NCI-H748 (cell line): ENCODE measurements around the gene TYSND1.
A peak's percentile ranks its signal among the peaks of the same experiment; 100 is the strongest.
"Not testable (repeated sequence)": the region's sequence is repeated elsewhere in the genome, so short reads cannot be mapped to it uniquely, and the experiment has no call there.

ENCODE experiments used
- DNase-seq: peaks from one replicate; lab custom pipeline; 2025; ENCODE audit not compliant: unreplicated experiment; lab: John Stamatoyannopoulos, UW

TYSND1 gene

DNA sequence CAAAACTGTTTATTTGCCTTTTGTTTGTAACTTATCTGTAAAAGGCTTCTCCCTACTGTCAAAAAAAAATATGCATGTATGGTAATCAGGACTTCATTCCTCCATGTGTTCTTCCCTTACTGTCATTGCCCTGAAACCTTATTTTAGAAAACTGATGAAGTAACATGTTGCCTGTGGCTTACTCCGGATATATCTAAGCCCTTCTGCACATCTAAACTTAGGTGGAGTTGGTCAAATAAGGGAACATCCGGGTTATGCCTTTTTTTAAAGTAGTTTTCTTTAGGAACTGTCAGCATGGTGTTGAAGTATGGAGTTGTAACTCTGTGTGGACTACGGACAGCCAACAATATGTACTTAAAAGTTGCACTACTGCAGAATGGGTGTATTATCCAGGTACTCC lies 17.7 kb upstream of the TYSND1 start:
- DNase-seq: no peak

DNA sequence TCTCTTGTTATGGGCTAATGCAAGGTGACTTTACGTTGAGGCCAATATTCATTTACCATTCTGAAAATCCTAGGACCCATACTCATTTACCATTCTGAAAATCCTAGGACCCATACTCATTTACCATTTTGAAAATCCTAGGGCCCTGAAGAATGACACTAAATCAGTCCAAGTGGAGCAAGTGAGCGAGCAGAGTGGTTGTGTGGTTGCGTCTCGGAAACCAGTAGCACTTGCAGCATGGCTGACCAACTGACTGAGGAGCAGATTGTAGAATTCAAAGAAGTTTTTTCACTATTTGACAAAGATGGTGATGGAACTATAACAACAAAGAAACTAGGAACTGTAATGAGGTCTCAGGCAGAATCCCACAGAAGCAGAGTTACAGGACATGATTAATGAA lies 16.9 kb upstream of the TYSND1 start:
- no peak for DNase-seq

DNA sequence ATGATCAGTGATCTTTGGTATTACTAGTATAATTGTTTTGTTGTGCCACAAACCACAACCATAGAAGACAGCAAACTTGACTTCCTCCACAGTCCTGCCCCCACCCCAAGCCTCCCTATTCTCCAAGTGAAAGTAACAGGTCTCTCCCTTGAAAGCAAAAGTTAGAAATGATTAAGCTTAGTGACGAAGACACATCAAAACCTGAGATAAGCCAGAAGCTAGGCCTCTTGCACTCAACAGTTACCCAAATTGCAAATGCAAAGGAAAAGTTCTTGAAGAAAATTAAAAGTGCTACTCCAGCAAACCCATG lies 16.3 kb upstream of the TYSND1 start:
- DNase-seq: no peak

DNA sequence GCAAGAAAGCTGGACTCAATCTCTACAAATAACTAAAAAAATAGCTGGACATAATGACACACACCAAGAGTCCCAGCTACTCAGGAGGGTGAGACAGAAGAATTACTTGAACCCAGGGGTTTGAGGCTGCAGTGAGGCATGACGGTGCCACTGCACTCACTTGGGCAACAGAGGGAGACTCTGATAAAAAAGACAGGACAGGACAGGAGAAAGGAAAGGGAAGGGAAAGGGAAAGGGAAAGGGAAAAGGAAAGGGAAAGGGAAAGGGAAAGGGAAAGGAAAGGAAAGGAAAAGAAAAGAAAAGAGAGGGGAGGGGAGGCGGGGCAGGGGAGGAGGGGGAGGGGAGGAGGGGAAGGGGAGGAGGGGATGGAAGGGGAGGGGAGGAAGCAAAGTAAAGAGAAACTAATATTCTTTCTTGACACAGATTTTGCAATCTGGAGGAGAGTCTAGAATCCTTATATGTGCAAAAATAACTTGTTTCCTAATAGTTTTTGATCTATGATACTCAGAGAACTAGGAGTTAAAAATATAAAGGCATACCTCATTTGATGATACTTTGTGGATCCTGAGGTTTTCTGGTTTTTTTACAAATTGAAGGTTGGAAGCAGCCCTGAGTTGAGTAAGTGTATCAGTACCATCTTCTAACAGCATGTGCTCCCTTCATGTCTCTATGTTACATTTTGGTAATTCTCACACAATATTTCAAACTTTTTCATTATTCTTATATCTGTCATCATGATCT lies 15.8 kb upstream of the TYSND1 start:
- no peak for DNase-seq

DNA sequence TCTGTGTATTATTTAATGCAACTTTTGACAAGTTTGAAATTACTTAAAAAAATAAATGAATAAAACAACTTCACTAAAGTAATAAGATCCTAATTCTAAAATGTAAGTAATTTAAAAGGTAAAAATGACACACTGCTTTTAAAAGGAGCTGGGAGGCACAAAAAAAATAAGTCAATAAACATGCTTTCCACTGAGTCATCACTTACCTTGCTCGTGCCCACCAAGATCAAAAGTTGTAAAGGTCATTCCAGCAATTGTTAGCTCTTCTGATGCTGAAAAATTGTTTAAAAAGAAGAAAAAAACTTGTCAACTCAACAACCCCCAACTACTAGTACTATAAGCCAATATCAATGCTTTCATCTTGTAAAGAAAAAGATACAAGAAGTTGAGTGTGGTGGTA lies 14.3 kb upstream of the TYSND1 start:
- DNase-seq: no peak

DNA sequence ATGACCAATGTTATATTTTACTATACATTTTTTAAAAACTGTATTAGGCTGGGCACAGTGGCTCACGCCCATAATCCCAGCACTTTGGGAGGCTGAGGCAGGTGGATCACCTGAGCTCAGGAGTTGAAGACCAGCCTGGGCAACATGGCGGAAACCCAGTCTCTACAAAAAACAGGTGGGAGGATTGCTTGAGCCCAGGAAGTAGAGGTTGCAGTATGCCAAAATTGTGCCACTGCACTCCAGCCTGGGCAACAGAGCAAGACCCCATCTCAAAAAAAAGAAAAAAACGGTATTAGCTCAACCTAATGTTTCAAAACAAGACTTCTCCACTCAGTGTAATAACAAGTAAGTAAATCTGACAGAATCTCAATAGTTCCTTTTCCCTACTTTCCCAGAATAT lies 12.9 kb upstream of the TYSND1 start:
- DNase-seq: not testable (repeated sequence)

DNA sequence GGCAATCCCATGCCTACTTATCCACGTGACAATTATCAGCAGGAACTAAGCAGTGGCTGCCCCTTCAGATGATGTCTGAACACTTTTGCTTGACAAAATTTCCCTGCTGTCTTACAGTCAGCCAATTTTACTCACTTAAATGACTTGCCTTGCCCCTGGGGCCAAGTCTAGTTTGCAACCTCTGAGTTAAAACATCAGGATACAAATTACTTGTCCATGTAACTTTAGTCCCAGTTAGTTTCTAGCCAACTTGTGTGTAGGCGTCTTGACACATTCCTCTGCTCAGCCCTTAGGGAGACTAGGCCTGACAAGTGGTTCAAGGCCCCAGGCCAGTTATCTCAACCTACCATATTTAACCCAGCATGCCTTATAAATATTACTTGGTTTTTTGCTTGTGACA lies 11.6 kb upstream of the TYSND1 start:
- no peak for DNase-seq

DNA sequence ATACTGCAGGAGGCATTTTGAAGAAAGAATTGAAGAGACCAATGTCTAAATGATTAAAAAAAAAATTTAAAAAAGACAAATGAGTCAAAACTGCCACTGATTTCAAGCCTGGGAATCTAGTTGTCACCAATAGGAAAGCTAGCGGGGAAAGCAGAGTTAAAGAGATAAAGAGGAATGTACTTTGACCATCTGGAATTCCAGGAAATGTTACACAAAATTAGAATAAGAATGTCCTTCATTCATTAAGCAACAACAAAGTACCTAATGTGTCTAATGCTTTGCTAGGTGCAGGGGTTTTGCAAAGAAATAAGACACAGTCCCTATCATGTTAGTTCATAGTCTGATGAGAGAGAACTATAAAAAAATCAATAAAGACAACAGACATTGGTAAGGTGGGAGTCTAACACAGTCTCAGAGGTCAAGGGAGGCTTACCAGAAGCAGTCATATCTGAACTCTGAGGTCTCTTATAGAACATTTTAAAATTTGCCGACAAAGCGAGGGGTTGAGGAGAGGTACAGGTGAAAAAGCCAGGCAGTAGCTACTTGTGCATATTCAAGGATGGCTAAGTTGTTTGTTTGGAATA lies 8.8 kb upstream of the TYSND1 start:
- no peak for DNase-seq

DNA sequence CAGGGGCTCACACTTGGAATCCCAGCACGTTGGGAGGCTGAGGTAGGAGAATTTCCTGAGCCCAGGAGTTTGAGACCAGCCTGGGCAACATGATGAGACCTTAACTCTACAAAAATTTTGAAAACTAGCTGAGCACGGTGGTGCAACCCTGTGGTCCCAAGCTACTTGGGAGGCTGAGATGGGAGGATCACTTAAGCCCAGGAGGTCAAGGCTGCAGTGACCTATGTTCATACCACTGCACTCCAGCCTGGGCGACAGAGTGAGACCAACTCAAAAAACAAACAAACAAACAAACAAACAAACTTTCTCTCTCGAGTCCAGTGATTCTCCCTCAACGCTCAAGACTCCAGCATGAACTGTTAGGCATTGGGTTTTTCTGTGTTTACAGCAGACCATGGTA lies 2.0 kb upstream of the TYSND1 start:
- no peak for DNase-seq

DNA sequence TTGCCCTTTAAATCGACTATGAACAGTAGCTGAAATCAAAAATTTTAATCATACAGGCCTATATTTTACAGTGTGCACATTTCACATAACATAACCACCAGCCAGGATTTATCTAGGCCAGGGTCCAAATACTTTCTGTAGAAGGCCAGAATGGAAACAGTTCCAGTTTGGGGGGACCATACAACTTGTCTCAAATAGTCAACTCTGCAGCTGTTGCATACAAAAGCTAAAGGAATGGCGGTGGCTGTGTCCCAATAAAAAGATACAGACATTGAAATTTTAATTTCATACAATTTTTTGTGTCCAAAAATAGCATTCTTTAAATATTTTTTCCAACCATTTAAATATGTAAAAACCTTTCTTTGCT lies 742 bp upstream of the TYSND1 start:
- no peak for DNase-seq

DNA sequence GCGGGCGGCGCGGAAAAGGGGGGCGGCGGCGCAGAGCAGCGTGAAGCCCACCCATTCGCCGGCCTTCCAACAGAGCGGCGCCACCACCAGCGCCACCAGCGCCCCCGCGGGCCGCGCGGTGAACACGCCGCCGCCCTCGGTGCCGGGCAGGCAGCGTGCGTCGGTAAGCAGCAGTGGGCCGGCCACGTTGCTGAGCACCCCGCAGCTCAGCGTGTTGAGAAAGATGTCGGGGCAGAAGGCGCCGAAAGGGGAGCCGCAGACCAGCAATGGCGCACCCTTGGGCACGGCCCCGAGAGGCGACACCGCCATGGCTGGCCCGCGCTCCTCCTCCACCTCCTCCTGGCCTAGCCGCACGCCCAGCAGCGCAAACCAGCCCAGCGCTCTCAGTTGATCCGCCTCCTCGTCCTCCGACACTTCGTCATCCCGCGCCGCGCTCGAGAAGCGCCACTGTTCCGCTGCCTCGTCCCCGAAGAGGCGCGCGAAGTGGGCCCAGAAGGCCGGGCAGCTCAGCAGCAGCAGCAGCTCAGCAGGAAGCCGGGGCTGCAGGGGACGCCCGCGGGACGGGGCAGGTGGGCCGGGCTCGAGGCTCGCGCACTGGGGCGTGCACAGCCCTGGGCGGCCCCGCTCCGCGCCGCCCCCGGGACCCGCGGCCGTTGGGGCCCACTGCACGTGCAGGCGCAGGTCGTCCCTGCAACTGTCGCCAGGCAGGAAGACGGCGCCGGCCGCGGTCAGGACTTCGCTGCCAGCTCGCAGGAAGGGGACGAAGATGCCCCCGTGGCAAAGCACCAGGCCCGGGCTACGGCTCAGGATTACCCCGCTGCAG lies 623 bp downstream of the TYSND1 start:
- DNase-seq: peak; percentile 69

DNA sequence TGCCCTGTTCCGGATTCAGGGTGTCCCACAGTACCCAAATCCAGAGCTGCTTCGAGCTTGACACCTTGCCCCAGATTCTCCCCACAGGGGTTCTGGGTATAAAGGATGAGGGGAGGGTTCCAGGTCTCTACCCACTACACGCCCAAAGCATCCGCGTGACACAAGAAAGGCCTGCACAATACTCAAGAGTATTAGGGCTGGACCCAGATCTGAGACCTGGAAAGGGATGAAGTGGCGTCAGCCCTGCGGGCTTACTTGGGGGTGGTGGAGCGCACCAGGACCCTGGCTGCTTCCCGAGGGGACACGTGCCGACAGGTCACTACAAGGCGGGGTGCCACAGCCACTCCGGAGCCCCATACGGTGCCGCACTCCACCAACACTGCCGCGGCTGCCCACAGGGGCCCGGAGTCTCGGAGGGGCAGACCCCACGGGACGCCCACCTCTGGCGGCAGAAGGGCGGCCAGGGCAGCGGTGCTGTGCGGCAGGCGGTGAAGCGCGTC lies 1.3 kb downstream of the TYSND1 start:
- peak; percentile 26 for DNase-seq

DNA sequence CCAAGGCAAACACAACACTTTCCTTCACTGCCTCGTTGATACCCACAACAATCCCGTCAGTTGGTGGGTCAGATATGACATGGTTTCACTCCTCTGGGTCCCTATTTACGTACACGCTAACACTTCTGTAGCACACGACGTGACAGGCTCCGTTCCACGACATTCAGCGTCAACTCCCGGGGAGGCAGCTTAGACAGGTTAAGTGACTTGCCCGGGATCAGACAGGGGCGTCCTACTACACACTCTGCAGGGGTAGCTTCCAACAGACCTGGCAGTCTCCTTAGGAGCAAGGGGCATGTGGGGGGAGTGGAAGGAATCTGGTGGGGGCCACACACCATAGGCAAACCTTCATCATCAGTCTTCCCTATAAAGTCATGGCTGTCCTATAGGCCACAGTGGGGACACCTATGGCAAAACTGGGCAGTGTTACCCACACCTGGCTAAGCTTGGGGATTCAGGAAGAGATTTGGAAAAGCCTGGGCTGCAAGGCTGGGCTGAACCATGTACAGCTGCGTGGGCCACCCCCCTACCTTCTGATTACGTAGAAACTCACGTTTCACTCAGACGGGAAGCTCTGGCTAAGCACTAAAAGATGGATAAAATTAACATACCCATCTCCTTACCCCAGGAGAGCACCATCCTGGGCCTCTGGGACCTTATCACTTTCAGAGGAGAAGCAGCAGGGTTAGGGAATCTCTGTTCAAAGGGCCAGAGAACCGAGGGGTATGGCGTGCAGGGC lies 2.0 kb downstream of the TYSND1 start:
- DNase-seq: no peak

DNA sequence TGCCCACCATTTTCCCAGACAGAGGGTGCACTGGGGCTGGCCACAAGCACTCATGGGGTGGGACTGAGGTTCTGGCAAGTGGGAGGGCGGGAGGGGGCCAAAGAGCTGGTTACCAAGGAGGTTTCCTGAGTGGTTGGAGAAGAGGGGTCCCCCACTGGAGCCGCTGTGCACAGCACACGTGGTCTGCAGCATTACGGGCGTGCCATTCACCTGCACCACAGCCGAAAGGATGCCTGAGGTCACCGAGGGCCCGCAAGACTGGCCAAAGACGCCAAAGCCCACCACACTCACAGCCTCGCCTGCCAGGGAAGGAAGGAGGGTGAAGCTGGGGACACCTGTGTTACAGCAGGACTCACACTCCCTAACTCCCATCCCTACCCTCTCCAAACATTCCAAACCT lies 3.9 kb downstream of the TYSND1 start:
- no peak for DNase-seq

DNA sequence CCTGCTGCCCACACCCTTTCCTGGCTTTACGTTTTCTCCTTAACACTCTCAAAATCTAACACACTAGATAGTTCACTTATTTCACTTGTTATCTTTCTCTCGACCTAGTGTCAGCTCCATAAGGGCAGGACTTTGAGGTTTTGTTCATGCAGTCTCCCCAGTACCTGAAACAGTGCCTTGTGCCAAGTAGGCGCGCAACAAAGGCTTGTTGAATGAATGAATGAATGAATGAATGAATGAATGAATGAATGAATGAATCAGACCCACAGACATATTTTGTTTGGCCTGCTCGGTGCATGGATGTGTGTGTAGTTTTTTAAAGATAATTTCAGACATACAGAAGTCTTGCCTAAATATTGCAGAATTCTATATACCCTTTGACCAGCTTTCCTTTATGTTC lies 6.2 kb downstream of the TYSND1 start:
- DNase-seq: no peak

DNA sequence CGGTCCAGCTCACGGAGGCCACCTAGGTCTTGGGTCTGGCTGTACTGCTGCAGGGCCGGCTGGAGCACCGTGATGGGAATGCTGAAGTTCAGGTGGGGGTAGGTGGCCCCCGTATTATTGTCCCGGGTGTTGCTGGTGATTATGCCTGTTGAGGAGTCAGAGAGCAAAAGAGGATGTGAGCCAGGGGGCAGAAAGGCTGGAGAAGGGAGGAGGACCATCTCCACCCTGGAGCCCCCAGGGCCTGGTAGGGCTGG lies 6.6 kb downstream of the TYSND1 start:
- no peak for DNase-seq

DNA sequence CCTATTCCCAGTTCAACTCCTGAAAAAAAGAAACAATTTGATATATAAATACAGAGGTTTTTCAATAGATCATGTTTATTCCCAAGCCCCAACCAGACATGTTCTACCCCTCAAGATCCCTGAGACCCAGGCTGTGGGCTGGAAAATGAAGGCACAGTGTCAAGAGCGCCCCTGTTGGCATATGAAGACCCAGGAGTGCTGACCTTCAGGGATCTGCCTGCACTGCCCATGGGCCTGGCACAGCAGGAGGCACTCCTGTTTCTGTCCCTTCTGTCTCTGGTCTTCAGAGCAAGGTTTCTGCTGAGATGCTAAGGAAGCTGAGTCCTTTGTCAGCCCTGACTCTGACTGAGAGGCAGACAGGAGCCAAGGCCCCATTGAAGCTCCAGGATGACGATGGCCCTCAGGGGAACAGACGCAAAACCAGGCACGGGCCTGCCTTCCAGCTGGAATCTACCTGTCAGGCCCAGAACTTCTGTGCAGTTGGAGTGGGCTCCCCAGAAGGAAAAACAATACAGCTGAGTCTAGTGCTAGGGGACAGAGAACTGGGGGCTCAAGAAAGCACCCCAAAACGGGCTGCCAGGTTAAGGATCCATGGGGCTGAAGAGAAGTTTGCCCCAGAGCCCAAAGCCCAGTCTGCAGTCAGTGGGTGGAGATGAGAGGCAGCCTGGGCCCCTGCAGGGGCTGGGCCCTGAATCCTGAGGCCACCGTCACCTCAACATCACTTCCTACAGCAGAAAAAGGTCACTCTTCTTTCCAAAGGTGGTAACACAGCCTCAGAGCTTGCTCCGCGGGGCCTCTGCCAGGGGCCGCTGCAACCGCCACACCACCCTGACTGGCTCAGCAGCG lies 7.1 kb downstream of the TYSND1 start:
- DNase-seq: no peak

DNA sequence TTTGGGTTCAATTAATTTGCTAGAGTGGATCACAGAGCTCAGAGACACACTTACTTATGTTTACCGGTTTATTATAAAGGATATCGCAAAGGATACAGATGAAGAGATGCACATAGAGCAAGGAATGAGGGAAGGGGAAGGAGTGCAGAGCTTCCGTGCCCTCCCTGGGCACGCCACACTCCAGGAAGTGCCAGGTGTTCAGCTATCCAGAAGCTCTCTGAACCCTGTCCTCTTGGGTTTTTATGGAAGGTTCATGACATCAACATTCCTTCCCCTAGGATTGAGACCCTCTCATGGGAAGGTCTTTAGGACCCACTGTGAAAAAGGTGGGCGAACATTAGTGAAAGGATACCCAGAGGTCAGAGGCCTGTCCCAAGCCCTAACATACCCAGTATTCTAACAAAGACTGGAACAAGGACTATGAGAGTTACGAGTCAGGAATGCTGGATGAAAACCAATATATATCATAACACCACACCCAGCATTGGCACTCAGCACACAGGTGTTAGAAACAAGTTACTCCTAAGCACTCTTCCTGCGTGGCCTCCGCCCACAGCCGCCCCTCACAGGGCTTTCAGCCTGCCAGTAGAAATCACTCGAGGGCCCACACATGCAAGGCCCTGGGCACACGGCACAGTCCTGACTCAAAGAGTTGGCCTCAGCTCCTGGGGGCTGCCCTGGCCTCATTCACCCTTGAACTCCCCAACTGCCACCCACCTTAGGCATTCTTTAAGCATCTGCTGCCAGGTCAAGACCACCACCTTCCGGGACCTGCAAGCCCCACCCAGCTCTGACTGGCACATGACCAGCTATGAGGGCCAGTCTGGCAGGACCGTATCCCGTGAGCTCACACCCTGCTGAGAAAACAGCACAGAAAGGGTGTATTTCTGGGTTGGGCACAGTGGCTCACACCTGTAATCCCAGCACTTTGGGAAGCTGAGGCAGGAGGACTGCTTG lies 8.3 kb downstream of the TYSND1 start:
- no peak for DNase-seq

DNA sequence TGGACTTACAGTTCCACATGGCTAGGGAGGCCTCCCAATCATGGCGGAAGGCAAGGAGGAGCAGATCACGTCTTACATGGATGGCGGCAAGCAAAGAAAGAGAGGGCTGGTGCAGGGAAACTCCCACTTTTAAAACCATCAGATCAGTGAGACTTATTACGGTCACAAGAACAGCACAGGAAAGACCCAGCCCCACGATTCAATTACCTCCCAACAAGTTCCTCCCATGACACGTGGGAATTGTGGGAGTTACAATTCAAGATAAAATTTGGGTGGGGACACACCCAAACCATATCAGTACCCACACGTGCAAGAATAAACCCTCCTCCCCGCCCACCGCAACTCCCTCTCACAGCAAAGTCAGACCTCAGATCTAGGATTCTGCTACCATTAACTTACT lies 9.4 kb downstream of the TYSND1 start:
- DNase-seq: no peak

DNA sequence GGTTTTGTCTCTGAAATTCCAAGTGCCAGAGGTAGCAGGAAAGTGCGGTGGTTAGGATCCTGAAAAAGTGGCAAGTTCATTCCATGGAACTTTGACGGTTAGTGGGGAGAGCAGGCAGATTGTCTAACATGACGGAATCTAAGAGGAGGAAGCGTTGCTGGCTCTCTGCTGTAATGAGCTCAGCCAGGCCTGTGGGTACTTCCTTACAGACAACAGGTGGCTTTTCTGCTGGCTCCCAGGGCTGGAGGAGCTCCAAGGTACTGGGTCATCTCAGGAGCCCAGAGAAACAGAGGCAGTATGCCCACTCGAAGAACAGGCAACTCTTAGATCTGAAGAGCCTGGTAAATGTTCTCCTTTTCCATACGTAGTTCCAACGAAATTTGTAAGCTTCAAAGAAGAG lies 10.8 kb downstream of the TYSND1 start:
- no peak for DNase-seq
